ENCODE results near the gene PARD3.

GRCh38 chr10:34498821-34499220 is 316.3 kb downstream of the PARD3 start:
- TF ChIP-seq EZH2 (IDR thresholded peaks at IDR 0.05; ENCODE audit: low read depth) (no peak), CTCF (conservative IDR thresholded peaks at IDR 0.05) (no peak)
